GM19452 (cell line): ENCODE results near the gene KREMEN1.

Experiments
- ATAC-seq: cut with Tn5 transposase; IDR thresholded peaks from one replicate; pipeline ENCODE4 v1.9.1; 2021; ENCODE audit not compliant: unreplicated experiment

KREMEN1 gene

DNA sequence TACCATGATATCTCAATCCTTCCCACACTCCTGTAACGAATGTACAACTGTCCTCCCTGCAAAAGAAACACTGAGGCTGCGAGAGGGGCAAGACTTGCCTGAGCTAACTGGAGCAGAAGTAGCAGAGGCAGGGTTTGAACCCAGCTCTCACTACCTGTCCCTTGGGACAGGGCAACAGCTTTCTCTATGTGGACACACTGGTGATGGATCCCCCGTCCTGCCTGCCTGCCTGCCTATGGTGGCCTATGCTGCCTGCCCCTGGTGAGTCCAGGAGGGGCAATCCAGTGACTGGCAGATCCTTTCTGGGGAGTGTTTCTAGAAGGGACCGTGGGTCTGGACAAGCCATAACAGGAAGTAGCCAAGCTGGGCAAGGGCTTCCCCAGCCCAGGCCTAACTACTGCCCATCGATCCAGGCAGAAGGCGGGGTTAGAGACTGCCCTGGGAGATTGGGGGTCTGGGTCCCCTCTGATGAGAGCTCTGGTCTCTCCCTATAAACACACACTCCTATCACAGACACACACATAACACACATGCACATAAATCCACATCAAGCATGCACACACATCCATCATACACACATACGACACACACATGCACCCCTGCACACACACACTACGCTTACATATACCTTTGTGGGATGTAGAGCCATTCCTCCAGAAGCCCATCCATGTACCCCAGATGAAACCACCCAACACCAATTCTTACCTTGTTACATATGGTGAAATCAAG, 131.8 kb downstream of the KREMEN1 start:
- no peak for ATAC-seq

DNA sequence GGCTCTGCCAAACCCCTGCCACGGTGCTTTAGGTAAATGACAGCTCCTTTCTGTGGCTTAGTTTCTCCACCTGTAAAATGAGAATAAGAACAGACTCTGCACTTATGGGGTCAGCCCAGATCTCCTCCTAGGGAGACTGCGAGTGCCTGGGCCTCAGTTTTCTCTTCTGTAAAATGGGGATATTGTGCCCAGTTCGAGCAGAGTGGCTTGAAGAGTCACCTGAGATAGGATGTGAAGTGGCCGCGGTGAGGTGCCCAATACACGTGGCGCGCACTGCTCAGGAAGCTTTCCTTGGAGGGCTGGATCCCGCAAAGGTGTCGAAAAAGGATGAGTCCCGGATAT, 132.4 kb downstream of the KREMEN1 start:
- no peak for ATAC-seq

DNA sequence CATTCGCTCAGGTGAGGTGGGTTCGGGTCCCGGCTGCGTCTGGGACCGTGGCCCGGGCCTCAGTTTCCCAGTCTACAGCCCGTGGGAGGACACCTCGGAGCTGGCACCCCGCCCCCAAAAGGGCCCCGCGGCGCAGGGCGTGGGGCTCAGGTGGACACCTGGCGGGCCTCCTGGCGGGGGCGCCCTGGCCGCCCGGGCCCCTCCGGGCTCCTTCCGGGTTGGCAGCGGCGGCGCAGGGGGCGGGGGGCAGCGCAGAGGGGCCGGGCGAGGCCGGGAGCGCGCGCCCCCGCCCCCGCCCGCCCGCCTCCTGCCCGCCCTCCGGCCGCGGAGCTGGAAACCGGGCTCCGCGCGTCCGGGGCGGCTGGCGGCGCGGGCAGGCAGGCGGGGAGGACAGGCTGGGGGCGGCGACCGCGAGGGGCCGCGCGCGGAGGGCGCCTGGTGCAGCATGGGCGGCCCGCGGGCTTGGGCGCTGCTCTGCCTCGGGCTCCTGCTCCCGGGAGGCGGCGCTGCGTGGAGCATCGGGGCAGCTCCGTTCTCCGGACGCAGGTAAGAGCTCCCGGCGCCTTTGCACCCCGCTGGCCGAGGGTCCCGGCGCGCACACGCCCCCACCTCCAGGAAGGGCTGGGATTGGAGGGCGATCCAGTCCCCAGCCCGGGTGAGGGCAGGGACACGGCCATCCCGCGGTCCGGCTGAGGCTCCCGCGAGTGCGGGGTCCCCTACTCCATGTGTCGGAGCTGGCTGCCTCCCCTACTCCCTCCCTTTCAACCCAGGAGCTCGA, 132.9 kb downstream of the KREMEN1 start, which contains the start of gene EMID1:
Gene EMID1, plus strand, starts transcription at position 303 of the 778 bp plus-strand sequence. Its CDS starts 143 bp downstream, at position 446.
- ATAC-seq: no peak

DNA sequence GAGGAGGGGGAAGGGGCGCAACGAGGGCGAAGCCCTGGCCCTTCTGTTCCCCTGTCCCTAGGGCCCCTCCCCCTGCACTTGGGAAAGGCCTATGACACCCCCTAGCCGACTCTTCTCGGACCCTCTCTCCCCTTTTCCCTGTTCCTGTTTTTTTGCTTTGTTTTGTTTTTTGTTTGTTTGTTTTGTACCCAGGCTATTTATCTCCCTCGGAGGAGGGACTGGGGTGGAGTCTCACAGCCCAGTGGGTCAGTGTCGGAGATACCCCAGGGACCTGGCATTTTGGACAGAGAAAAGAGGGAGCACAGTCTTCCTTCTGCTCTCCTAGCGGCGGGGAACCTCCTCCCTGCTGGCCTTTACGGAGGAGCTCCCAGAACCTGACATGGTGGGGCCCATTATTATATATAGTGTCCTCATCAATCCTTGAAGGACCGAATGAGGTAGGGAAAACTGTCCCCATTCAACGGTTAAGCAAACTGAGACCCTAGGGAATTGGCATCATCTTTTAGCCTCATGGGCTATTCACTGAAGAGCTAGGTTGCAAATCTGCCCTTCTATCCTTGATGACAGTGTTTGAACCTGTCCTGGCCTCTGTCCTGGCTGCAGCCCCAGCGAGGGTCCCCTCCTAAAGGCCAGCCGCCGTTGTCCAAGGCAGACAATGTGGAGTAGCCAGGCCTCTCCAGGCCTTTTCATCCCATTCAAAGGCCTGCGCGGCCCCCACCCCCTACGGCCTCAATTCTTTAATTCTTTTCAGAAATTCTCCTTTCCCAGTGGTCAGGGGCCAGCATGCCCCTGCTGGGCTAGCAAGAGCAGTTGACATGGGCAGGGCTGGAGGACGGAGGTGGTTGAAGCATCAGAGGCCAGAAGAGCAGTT, 133.8 kb downstream of the KREMEN1 start:
- ATAC-seq: no peak

GRCh38 chr22:29207243-29207550, 134.4 kb downstream of the KREMEN1 start:
- no peak for ATAC-seq

GRCh38 chr22:29207562-29208501, 135.0 kb downstream of the KREMEN1 start:
- ATAC-seq: no peak

DNA sequence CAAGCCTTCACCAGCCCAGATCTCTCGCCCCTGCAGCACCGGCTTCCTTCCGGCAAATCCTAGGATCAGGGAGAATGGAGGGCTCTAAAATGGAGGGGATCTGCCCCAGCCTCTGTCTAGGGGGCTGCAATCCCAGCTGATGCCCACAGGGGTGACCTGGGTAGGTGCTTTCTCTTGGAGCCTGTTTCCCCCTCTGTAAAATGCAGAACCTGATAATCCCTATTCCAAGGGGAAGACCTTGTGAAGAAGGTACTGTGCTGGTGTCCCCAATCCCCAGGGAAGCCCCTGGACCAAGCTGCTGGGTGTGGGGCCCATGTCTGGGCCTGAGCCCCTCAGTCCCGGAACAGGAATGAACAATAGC, 135.6 kb downstream of the KREMEN1 start:
- no peak for ATAC-seq

- no peak for ATAC-seq
Observed at GRCh38 chr22:29208879-29209623, 136.2 kb downstream of the KREMEN1 start.

DNA sequence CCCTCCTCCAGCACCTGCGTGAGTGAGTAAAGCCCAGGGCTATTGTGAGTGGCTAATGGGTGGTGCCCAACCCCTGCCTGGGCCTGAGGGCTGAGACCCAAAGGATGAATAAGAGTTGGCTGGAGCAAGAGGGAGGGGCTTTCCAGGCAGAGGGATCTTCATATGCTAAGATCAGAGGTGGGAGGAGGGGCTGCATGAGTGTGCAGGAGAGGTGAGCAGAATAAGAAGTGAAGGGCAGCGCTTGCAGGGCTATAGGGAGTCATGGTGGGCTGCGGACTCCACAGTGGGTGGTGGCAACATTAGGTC, 136.7 kb downstream of the KREMEN1 start:
- no peak for ATAC-seq

GRCh38 chr22:29211066-29211465, 138.2 kb downstream of the KREMEN1 start:
- no peak for ATAC-seq

- no peak for ATAC-seq
Observed at GRCh38 chr22:29211466-29211865, 138.6 kb downstream of the KREMEN1 start.

DNA sequence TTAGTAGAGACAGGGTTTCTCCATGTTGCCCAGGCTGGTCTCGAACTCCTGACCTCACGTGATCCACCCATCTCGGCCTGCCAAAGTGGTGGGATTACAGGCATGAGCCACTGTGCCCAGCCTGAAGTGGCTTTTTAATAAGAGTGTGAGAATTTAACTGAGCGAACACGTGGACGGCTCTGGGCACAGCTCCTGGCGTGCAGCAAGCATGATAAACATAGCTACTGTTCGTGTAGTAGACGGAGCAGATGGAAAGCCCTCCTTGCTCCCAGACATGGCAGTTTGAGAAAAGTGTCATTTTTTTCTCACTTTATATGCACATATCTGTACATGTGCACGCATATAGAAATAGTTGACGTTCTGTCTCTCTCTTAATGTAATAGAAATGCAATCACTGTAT, 139.9 kb downstream of the KREMEN1 start:
- ATAC-seq: no peak

GRCh38 chr22:29213493-29213892, 140.7 kb downstream of the KREMEN1 start:
- ATAC-seq: no peak

GRCh38 chr22:29214232-29214631, 141.4 kb downstream of the KREMEN1 start:
- no peak for ATAC-seq

GRCh38 chr22:29215012-29215860, 142.4 kb downstream of the KREMEN1 start:
- ATAC-seq: no peak

DNA sequence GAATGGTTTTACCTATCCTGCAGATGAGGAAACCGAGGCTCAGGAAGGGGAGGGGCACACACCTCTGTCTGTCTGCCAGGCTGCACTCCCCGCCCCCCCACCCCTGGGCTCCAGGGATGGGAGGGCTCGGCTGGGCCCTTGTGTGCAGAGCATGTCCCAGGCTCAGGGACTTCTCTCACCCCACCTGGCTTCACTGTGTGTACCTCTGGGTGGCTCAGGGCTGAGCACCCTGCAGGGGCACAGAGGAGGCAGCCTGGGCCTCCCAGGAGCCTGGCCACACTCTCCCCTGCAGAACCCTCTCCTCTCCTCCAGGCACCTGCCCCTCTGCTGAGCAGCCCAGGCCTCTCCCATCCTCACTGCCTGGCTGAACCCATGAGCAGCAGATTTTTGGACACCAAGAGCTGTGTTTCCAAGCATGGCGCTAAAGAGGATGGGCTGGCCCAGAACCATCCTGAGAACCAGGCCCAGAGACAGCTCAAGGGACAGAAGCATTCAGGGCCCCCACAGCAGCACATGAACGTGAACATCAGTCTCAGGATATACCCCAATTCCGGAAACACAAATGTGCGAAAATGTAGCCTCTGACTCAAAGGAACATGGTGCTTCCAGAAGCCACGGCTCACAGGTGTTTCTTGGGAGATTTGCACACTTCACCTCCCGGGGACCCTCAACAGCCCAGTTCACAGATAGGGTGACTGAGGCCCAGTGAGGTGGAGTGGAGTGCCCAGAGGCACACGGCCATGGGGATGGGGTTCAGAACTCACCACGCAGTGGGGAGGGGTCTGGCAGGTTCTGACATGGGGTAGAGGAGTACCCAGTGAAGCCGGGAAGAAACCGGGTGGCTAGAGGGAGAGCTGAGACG, 143.4 kb downstream of the KREMEN1 start:
- ATAC-seq: no peak

- no peak for ATAC-seq
Observed at GRCh38 chr22:29216873-29217666, 144.2 kb downstream of the KREMEN1 start.
